Smooth muscle cell (in vitro differentiated cells): ENCODE data around the gene GLYR1. TPM values are rescaled to one million over a fixed set of nuclear protein-coding genes. Genes with fewer than 3 reads are reported as not detected.

Source experiments
- DNase-seq: peaks from one replicate; lab custom pipeline; 2025; ENCODE audit not compliant: unreplicated experiment; lab: John Stamatoyannopoulos, UW
- H2AFZ ChIP-seq: fragments of 200-600 bp; sonication (generic); 2 replicates; pipeline ENCODE4 v1.6.0; 2016; ENCODE audit warnings: antibody characterized with exemption, low read depth, mild to moderate bottlenecking
- H3F3A ChIP-seq: fragments of 200-600 bp; sonication (generic); 2 replicates; pipeline ENCODE4 v1.6.0; 2017; ENCODE audit warnings: antibody characterized with exemption, low read depth
- H3K27ac ChIP-seq: fragments of 200-600 bp; sonication (generic); 2 replicates; pipeline ENCODE4 v1.5.1; 2016; ENCODE audit warnings: low read depth, mild to moderate bottlenecking
- H3K27me3 ChIP-seq: fragments of 200-600 bp; sonication (generic); 2 replicates; pipeline ENCODE4 v1.6.1; 2016; ENCODE audit warnings: low read depth, mild to moderate bottlenecking
- H3K36me3 ChIP-seq: fragments of 200-600 bp; sonication (generic); 2 replicates; pipeline ENCODE4 v1.5.1; 2016; ENCODE audit warnings: low read depth
- H3K4me1 ChIP-seq: fragments of 200-600 bp; sonication (generic); 2 replicates; pipeline ENCODE4 v1.5.1; 2016; ENCODE audit warnings: low read depth
- H3K4me2 ChIP-seq: fragments of 200-600 bp; sonication (generic); 2 replicates; pipeline ENCODE4 v1.6.0; 2016; ENCODE audit warnings: mild to moderate bottlenecking
- H3K4me3 ChIP-seq: fragments of 200-600 bp; sonication (generic); 2 replicates; pipeline ENCODE4 v1.5.1; 2016; ENCODE audit warnings: mild to moderate bottlenecking
- H3K79me2 ChIP-seq: fragments of 200-600 bp; sonication (generic); 2 replicates; pipeline ENCODE4 v1.6.0; 2016; ENCODE audit warnings: low read depth, mild to moderate bottlenecking
- H3K9ac ChIP-seq: fragments of 200-600 bp; sonication (generic); 2 replicates; pipeline ENCODE4 v1.6.0; 2016; ENCODE audit warnings: low read depth
- H3K9me3 ChIP-seq: fragments of 200-600 bp; sonication (generic); replicated peaks from 2 replicates; pipeline ENCODE4 v1.5.1; 2016; ENCODE audit warnings: low read depth
- H4K20me1 ChIP-seq: fragments of 200-600 bp; sonication (generic); 2 replicates; pipeline ENCODE4 v1.6.0; 2016; ENCODE audit warnings: low read depth
- WGBS: methylation state at CpG from one replicate; pipeline ENCODE4 v1.1.7; 2016; ENCODE audit warnings: low lambda C conversion rate; 5-methylcytosine and 5-hydroxymethylcytosine counted together
- polyA plus RNA-seq: library from polyadenylated mRNA; unstranded; fragments of >200 nt; fragmentation: Nextera tagmentation; extraction: Ambion mirVana; gene quantifications from 2 replicates; pipeline ENCODE4 v1.2.1, GENCODE V29; 2016
- total RNA-seq: library from RNA; depleted of rRNA; stranded (reverse); fragments of >200 nt; gene quantifications from 2 replicates; pipeline ENCODE4 v1.2.3, GENCODE V29; 2014
- TF ChIP-seq, protein P1 (sequence below): fragments of 200-600 bp; sonication (generic); IDR thresholded peaks from 2 replicates; pipeline ENCODE4 v1.5.1; 2017; ENCODE audit warnings: borderline replicate concordance, mild to moderate bottlenecking, antibody characterized with exemption; ENCODE audit not compliant: insufficient read depth, poor library complexity, severe bottlenecking

Gene GLYR1
- total and polyA plus RNA-seq, 2 experiments from 2014 or later, result 26.4 to 28.9 TPM

DNA sequence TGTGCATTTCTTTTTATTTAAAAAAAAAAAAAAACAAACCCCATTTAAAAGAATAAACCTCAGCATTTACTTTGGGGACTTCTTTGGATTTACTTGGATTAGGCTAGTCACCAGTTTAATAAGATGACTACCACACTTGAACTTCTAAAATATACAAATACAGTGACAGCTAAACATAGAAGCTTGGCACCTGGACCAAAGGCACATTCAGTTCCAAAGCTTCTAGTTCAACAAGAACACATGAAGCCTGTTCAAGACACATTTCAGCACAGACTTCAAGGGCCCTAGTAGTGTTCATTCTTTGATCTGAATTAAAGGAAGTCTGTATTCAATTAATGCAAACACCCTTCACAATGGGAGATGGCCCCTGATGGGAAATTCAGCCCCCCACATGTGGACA, 33.0 kb downstream of the GLYR1 start:
- no peak overlapping the region for H2AFZ ChIP-seq
- no peaks in the 10 kb centered on the region for H3K9me3 ChIP-seq
- no peak overlapping the region for H3K4me3 ChIP-seq
- DNase-seq, result no peak
- no peaks in the 10 kb centered on the region for H3K79me2 ChIP-seq
- H3F3A ChIP-seq, result no peaks in the 10 kb centered on the region
- H3K4me1 ChIP-seq, result no peaks in the 10 kb centered on the region
- H3K4me2 ChIP-seq, result no peak overlapping the region
- TF ChIP-seq, protein P1, sequence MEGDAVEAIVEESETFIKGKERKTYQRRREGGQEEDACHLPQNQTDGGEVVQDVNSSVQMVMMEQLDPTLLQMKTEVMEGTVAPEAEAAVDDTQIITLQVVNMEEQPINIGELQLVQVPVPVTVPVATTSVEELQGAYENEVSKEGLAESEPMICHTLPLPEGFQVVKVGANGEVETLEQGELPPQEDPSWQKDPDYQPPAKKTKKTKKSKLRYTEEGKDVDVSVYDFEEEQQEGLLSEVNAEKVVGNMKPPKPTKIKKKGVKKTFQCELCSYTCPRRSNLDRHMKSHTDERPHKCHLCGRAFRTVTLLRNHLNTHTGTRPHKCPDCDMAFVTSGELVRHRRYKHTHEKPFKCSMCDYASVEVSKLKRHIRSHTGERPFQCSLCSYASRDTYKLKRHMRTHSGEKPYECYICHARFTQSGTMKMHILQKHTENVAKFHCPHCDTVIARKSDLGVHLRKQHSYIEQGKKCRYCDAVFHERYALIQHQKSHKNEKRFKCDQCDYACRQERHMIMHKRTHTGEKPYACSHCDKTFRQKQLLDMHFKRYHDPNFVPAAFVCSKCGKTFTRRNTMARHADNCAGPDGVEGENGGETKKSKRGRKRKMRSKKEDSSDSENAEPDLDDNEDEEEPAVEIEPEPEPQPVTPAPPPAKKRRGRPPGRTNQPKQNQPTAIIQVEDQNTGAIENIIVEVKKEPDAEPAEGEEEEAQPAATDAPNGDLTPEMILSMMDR, result no peak
- H3K27ac ChIP-seq, result no peak overlapping the region
- H3K9ac ChIP-seq, result no peak overlapping the region
- H3K36me3 ChIP-seq, result peaks cover 18% of the 10 kb centered on the region
- no peaks in the 10 kb centered on the region for H3K27me3 ChIP-seq
- no peaks in the 10 kb centered on the region for H4K20me1 ChIP-seq

DNA sequence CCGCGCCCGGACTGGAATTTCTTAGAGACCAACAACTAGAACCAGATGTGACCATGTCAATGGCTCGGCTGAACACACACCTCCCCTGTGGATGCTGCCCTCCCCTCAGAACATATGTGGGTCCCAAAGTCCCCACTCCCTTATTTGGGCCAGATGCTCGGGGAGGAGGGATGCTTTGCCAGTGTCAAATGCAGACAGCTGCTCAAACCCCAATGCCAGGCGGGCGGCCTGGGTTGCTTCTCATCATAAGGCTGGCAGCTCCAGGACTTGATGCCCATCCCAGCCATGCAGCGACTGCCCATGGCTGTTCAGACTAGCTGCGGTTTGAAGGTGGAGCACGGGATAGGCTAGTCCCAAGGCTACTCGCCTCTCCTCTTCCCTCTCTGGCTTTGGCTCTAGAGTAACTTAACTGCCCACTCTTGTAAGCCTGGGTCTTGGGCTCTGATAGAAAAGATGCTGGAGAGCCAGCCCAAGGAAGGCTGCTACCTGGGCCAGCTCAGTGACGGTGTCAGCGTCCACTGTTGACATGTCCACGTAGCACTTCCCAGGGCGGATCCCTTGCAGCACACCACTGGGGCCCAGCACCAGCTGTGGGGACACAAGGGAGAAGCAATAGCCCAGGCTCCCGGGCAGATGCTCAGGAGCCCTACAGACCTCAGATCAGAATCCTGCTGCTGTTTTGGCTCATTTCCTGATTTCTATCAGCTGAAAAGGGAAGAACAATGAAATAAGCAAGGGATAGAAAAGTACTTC, 33.7 kb downstream of the GLYR1 start:
- Histone ChIP-seq H3K36me3 (peaks cover 18% of the 10 kb centered on the region), H3K4me2 (no peak overlapping the region), H3K79me2 (no peaks in the 10 kb centered on the region), H4K20me1 (no peaks in the 10 kb centered on the region), H3K9ac (no peak overlapping the region), H3K4me3 (no peak overlapping the region), H3K9me3 (no peaks in the 10 kb centered on the region), H3K27me3 (no peaks in the 10 kb centered on the region), H2AFZ (no peak overlapping the region), H3F3A (no peaks in the 10 kb centered on the region), H3K27ac (no peak overlapping the region), H3K4me1 (no peaks in the 10 kb centered on the region)
- TF ChIP-seq, protein P1, result no peak
- WGBS, result over 99% methylated on average over 13 of the region's 16 CpGs
- DNase-seq, result no peak

DNA sequence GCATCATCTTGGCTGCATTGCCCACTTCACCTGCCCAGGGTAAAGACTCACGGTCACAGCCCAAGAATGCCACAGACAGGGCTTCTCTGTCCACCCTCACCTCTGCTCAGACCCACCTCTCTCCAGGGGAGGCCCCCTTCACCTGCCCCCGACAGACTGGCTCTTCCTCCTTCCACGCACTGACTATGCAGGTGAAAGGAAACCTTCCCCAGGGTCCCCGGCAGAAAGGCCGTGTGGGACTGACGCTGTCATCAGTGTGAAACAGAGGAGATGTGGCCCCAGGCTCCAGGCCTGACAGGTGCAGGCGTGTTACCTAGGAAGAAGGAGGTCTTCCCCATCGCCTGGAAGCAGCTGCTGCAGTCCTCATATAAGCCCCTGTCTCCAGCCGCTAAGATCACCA, 35.3 kb downstream of the GLYR1 start:
- H3K4me1 ChIP-seq, result no peaks in the 10 kb centered on the region
- H4K20me1 ChIP-seq, result no peaks in the 10 kb centered on the region
- no peaks in the 10 kb centered on the region for H3K9me3 ChIP-seq
- 89% methylated on average over 9 of the region's 9 CpGs for WGBS
- H3K36me3 ChIP-seq, result peaks cover 24% of the 10 kb centered on the region
- H2AFZ ChIP-seq, result no peak overlapping the region
- no peak overlapping the region for H3K9ac ChIP-seq
- DNase-seq, result no peak
- no peaks in the 10 kb centered on the region for H3K27me3 ChIP-seq
- no peak overlapping the region for H3K4me2 ChIP-seq
- H3F3A ChIP-seq, result no peaks in the 10 kb centered on the region
- TF ChIP-seq, protein P1, result no peak
- no peaks in the 10 kb centered on the region for H3K79me2 ChIP-seq
- no peak overlapping the region for H3K4me3 ChIP-seq
- no peak overlapping the region for H3K27ac ChIP-seq

DNA sequence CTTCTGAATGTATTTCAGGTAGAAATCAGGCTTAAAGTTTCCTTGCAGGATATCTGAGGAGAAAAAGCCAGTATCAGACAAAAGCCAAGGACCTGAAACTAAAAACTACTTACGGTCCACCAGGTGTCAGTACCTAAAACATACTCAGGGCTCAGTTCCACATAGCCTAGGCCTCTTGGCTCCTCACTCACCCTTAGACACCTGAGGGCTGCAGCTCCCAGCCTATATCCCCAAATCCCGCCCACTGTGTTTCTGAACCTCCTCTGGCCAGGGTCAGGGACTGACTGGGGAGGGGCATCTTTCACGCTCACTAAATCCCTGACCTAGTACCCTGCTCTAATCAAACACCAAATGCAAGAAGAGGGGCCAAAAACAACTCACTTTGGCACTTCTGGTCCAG, 35.8 kb downstream of the GLYR1 start:
- Histone ChIP-seq H2AFZ (no peak overlapping the region), H3K9ac (no peak overlapping the region), H3K4me2 (no peak overlapping the region), H3F3A (peaks cover under 1% of the 10 kb centered on the region), H3K27me3 (no peaks in the 10 kb centered on the region), H3K79me2 (no peaks in the 10 kb centered on the region), H4K20me1 (no peaks in the 10 kb centered on the region), H3K36me3 (peaks cover 21% of the 10 kb centered on the region), H3K4me1 (no peaks in the 10 kb centered on the region), H3K9me3 (no peaks in the 10 kb centered on the region), H3K27ac (no peak overlapping the region), H3K4me3 (no peak overlapping the region)
- DNase-seq, result no peak
- TF ChIP-seq, protein P1, result no peak
- WGBS, result 100% methylated on average over 3 of the region's 3 CpGs
